GM12878 (cell line): ENCODE results near the gene CAPN10. TPM values are rescaled to one million over a fixed set of nuclear protein-coding genes. Genes with fewer than 3 reads are reported as not detected.

ENCODE experiments used
- ATAC-seq: fragments of 200-7000 bp; cut with Tn5 transposase; 3 replicates; pipeline ENCODE4 v1.9.1; 2020; ENCODE audit warnings: mild to moderate bottlenecking, moderate library complexity
- BruUV-seq: library from RNA; stranded (reverse); fragments of 400-500 nt; replicated peaks from 2 replicates; lab custom pipeline; 2021; lab: Mats Ljungman, UMichigan
- CTCF ChIA-PET: fragments of 300-600 bp; sonication (Branson Sonifier 250); formaldehyde crosslinking; extraction: SDS; loops from one replicate; lab custom pipeline; 2021; ENCODE audit warnings: inconsistent platforms; lab: Yijun Ruan, JAX
- POLR2A ChIA-PET: fragments of 350-600 bp; formaldehyde crosslinking; extraction: SDS; loops from one replicate; lab custom pipeline; 2021; ENCODE audit warnings: inconsistent platforms; lab: Charles Lee
- RAD21 ChIA-PET: fragments of 300-600 bp; sonication (Branson Sonifier 250); formaldehyde crosslinking; loops from one replicate; lab custom pipeline; 2023; ENCODE audit warnings: antibody characterized with exemption; ENCODE audit not compliant: unreplicated experiment; lab: Charles Lee
- SMC1A ChIA-PET: fragments of 300-600 bp; sonication (Branson Sonifier 250); formaldehyde crosslinking; loops from one replicate; lab custom pipeline; 2023; ENCODE audit not compliant: unreplicated experiment, uncharacterized antibody; lab: Charles Lee
- DNase-seq: peaks from one replicate; pipeline ENCODE4 v3.0.0-alpha.2; 2011; ENCODE audit warnings: low read depth, low spot score
- FAIRE-seq: peaks from 3 replicates; lab custom pipeline; 2011; peaks lifted over from hg19 to GRCh38; lab: Jason Lieb, UNC
- H2AFZ ChIP-seq: 2 replicates; pipeline ENCODE4 v1.6.0; 2011; ENCODE audit warnings: low read depth, low read length, control low read depth; ENCODE audit not compliant: control insufficient read depth
- H3K27ac ChIP-seq: 2 replicates; pipeline ENCODE4 v1.5.1; 2011; ENCODE audit warnings: control low read depth; ENCODE audit not compliant: control insufficient read depth, insufficient read depth
- H3K27me3 ChIP-seq, 2 experiments: replicated peaks in 1 of 2; 2 replicates each; pipeline versions ENCODE4 v1.6.0 to v1.6.1; 2011; ENCODE audit warnings: low read length in 1 of 2; ENCODE audit not compliant: control insufficient read depth in 2 of 2, insufficient read depth in 2 of 2
- H3K36me3 ChIP-seq, 2 experiments: 2 replicates each; pipeline ENCODE4 v1.5.1; 2011; ENCODE audit warnings: low read length in 1 of 2; ENCODE audit not compliant: control insufficient read depth in 2 of 2, insufficient read depth in 2 of 2
- H3K4me1 ChIP-seq: 2 replicates; pipeline ENCODE4 v1.6.1; 2011; ENCODE audit warnings: mild to moderate bottlenecking, low read length, moderate library complexity, mixed read lengths; ENCODE audit not compliant: control insufficient read depth, insufficient read depth
- H3K4me2 ChIP-seq: 2 replicates; pipeline ENCODE4 v1.6.0; 2011; ENCODE audit warnings: control low read depth; ENCODE audit not compliant: control insufficient read depth, insufficient read depth
- H3K4me3 ChIP-seq: fragments of 200-600 bp; sonication (generic); 2 replicates; pipeline ENCODE4 v1.5.1; 2016
- H3K79me2 ChIP-seq: 2 replicates; pipeline ENCODE4 v1.6.0; 2011; ENCODE audit warnings: low read length; ENCODE audit not compliant: control insufficient read depth, insufficient read depth
- H3K9ac ChIP-seq: 2 replicates; pipeline ENCODE4 v1.8.0; 2011; ENCODE audit warnings: low read length, control low read depth, mixed read lengths; ENCODE audit not compliant: control insufficient read depth, insufficient read depth
- H3K9me3 ChIP-seq: replicated peaks from 3 replicates; pipeline ENCODE4 v1.5.1; 2011; ENCODE audit warnings: mild to moderate bottlenecking, low read length; ENCODE audit not compliant: control insufficient read depth, insufficient read depth
- H4K20me1 ChIP-seq: 2 replicates; pipeline ENCODE4 v1.6.0; 2011; ENCODE audit not compliant: control insufficient read depth, insufficient read depth
- ASH2L ChIP-seq: fragments of 300-600, 200-600 bp; sonication (generic); IDR thresholded peaks from 2 replicates; pipeline ENCODE4 v1.6.1; 2017; ENCODE audit warnings: low read depth, mild to moderate bottlenecking, borderline replicate concordance
- ESRRA ChIP-seq: IDR thresholded peaks from 2 replicates; pipeline ENCODE4 v1.6.1; 2012; ENCODE audit warnings: mild to moderate bottlenecking, low read length, improper control_type of control experiment
- IKZF2 ChIP-seq, 2 experiments: fragments of 450-650 bp; IDR thresholded peaks; 2 replicates each; pipeline ENCODE4 v1.6.1; 2017; ENCODE audit warnings: mild to moderate bottlenecking in 2 of 2, moderate library complexity in 2 of 2
- JUND ChIP-seq: IDR thresholded peaks from 2 replicates; pipeline ENCODE4 v1.6.1; 2012; ENCODE audit warnings: low read depth, mild to moderate bottlenecking, low read length, improper control_type of control experiment, moderate library complexity
- RFX5 ChIP-seq: IDR thresholded peaks from 2 replicates; pipeline ENCODE4 v1.6.1; 2011; ENCODE audit warnings: low read depth, low read length, improper control_type of control experiment
- SIN3A ChIP-seq: IDR thresholded peaks from 2 replicates; pipeline ENCODE4 v1.6.1; 2012; ENCODE audit warnings: low read depth, low read length, improper control_type of control experiment
- ZBTB11 ChIP-seq: fragments of 450-650 bp; formaldehyde crosslinking; IDR thresholded peaks from 2 replicates; pipeline ENCODE4 v1.5.0; 2022; ENCODE audit warnings: mild to moderate bottlenecking, missing genetic modification characterization
- WGBS: methylation state at CpG from one replicate; pipeline ENCODE4 v1.1.6; 2016; ENCODE audit warnings: low lambda C conversion rate; ENCODE audit not compliant: insufficient replicate concordance, insufficient coverage; ENCODE audit errors: missing lambda C conversion rate; 5-methylcytosine and 5-hydroxymethylcytosine counted together
- in situ Hi-C: fragments of 300-500 bp; cut with MboI; formaldehyde crosslinking; loops from 9 replicates; pipeline ENCODE4 v1.14.3; 2018; ENCODE audit warnings: mixed read lengths
- intact Hi-C: fragments of 100-400 bp; cut with micrococcal nuclease; formaldehyde crosslinking; loops from one replicate; pipeline ENCODE4 v1.14.2; 2022; ENCODE audit not compliant: unreplicated experiment
- polyA plus RNA-seq, 11 experiments: library from polyadenylated mRNA; depleted of rRNA in 4 of 11; unstranded in 6 of 11; stranded (reverse) in 5 of 11; fragments of >200 nt; fragmentation: Nextera tagmentation in 4 of 11; fragmentation: Illumina TruSeq in 1 of 11; extraction: Ambion mirVana in 4 of 11; extraction: Trizol in 1 of 11; gene quantifications; 1 replicate in 1 of 11; 2 replicates in 10 of 11; pipeline versions ENCODE4 v1.2.1 to v1.2.3, GENCODE V29; 2011 to 2016; ENCODE audit warnings: inconsistent platforms in 2 of 11, missing spikeins in 2 of 11, low read depth in 1 of 11
- total RNA-seq, 4 experiments: library from RNA; depleted of rRNA in 3 of 4; stranded (reverse); fragments of >200 nt in 3 of 4; fragmentation: Illumina TruSeq in 1 of 4; extraction: Trizol in 1 of 4; gene quantifications; 2 replicates each; pipeline versions ENCODE4 v1.2.1 to v1.2.3, GENCODE V29; 2013 to 2021
- TF ChIP-seq, protein P1 (sequence below): fragments of 450-650 bp; formaldehyde crosslinking; IDR thresholded peaks from 2 replicates; pipeline ENCODE4 v1.4.0; 2022; ENCODE audit warnings: mild to moderate bottlenecking, moderate library complexity
- TF ChIP-seq, protein P2 (sequence below): fragments of 450-650 bp; IDR thresholded peaks from 2 replicates; pipeline ENCODE4 v1.6.1; 2017; ENCODE audit warnings: mild to moderate bottlenecking
- TF ChIP-seq, protein P3 (sequence below): IDR thresholded peaks from 2 replicates; pipeline ENCODE4 v1.6.1; 2012; ENCODE audit warnings: low read depth, low read length, improper control_type of control experiment

The CAPN10 gene
- total and polyA plus RNA-seq, 10 of the 15 experiments (the other 5 are each of a cell fraction or from before 2014, with no cell fraction given): 0.37 to 40.6 (median 17.5) TPM

GRCh38 chr2:240591226-240591625 lies 4.7 kb downstream of the CAPN10 start:
- intact Hi-C loops (no loop called here), in situ Hi-C loops (no loop called here)
- H3K36me3 ChIP-seq: peaks cover 2 to 16% of the 10 kb centered on the region in 2 experiments; a peak in 3 of 4 replicates
- SMC1A ChIA-PET: no interaction called here
- H3K27ac ChIP-seq: no peak overlapping the region
- no peaks in the 10 kb centered on the region for H3K27me3 ChIP-seq
- WGBS: 94% methylated on average over 6 of the region's 6 CpGs
- no peak for ATAC-seq
- POLR2A ChIA-PET: no interaction called here
- H3K4me3 ChIP-seq: no peak overlapping the region
- CTCF ChIA-PET: no interaction called here
- no peaks in the 10 kb centered on the region for H3K9me3 ChIP-seq
- peaks cover 13% of the 10 kb centered on the region for H3K4me1 ChIP-seq
- no TSS peak for BruUV-seq
- H3K4me2 ChIP-seq: no peak overlapping the region
- no peak overlapping the region for H3K9ac ChIP-seq
- RAD21 ChIA-PET: no interaction called here
- peaks cover 26% of the 10 kb centered on the region for H3K79me2 ChIP-seq
- no peak for DNase-seq
- no peak for FAIRE-seq
- H4K20me1 ChIP-seq: no peaks in the 10 kb centered on the region; the same call in 1 of the 2 replicates
- no peak overlapping the region for H2AFZ ChIP-seq
- TF ChIP-seq ESRRA (no peak), JUND (no peak), ASH2L (no peak), RFX5 (no peak), SIN3A (no peak), ZBTB11 (CRISPR knock-in tag) (no peak), IKZF2 (IDR thresholded peaks at IDR 0.05) (no peak)
- TF ChIP-seq, protein P1, sequence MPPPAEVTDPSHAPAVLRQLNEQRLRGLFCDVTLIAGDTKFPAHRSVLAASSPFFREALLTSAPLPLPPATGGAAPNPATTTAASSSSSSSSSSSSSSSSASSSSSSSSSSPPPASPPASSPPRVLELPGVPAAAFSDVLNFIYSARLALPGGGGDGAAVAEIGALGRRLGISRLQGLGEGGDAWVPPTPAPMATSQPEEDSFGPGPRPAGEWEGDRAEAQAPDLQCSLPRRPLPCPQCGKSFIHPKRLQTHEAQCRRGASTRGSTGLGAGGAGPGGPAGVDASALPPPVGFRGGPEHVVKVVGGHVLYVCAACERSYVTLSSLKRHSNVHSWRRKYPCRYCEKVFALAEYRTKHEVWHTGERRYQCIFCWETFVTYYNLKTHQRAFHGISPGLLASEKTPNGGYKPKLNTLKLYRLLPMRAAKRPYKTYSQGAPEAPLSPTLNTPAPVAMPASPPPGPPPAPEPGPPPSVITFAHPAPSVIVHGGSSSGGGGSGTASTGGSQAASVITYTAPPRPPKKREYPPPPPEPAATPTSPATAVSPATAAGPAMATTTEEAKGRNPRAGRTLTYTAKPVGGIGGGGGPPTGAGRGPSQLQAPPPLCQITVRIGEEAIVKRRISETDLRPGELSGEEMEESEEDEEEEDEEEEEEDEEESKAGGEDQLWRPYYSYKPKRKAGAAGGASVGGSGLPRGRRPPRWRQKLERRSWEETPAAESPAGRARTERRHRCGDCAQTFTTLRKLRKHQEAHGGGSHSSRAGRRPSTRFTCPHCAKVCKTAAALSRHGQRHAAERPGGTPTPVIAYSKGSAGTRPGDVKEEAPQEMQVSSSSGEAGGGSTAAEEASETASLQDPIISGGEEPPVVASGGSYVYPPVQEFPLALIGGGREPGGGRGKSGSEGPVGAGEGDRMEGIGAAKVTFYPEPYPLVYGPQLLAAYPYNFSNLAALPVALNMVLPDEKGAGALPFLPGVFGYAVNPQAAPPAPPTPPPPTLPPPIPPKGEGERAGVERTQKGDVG (CRISPR knock-in tag): no peak
- TF ChIP-seq, protein P2, sequence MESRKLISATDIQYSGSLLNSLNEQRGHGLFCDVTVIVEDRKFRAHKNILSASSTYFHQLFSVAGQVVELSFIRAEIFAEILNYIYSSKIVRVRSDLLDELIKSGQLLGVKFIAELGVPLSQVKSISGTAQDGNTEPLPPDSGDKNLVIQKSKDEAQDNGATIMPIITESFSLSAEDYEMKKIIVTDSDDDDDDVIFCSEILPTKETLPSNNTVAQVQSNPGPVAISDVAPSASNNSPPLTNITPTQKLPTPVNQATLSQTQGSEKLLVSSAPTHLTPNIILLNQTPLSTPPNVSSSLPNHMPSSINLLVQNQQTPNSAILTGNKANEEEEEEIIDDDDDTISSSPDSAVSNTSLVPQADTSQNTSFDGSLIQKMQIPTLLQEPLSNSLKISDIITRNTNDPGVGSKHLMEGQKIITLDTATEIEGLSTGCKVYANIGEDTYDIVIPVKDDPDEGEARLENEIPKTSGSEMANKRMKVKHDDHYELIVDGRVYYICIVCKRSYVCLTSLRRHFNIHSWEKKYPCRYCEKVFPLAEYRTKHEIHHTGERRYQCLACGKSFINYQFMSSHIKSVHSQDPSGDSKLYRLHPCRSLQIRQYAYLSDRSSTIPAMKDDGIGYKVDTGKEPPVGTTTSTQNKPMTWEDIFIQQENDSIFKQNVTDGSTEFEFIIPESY: no peak
- TF ChIP-seq, protein P3, sequence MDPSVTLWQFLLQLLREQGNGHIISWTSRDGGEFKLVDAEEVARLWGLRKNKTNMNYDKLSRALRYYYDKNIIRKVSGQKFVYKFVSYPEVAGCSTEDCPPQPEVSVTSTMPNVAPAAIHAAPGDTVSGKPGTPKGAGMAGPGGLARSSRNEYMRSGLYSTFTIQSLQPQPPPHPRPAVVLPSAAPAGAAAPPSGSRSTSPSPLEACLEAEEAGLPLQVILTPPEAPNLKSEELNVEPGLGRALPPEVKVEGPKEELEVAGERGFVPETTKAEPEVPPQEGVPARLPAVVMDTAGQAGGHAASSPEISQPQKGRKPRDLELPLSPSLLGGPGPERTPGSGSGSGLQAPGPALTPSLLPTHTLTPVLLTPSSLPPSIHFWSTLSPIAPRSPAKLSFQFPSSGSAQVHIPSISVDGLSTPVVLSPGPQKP: no peak
